OCI-LY7 (cell line): ENCODE measurements around the gene TDRD12.

ENCODE experiments used
- CTCF ChIP-seq: fragments of 200-600 bp; sonication (generic); conservative IDR thresholded peaks from 2 replicates; pipeline ENCODE4 v1.5.1; 2014; ENCODE audit warnings: mild to moderate bottlenecking, antibody characterized with exemption, low read length, moderate library complexity, mixed read lengths
- EZH2phosphoT487 ChIP-seq: fragments of 200-600 bp; sonication (generic); IDR thresholded peaks from 2 replicates; pipeline ENCODE4 v1.6.1; 2018; ENCODE audit warnings: low read depth, borderline replicate concordance, mild to moderate bottlenecking, mixed run types, antibody characterized with exemption, low read length, moderate library complexity, mixed read lengths

DNA sequence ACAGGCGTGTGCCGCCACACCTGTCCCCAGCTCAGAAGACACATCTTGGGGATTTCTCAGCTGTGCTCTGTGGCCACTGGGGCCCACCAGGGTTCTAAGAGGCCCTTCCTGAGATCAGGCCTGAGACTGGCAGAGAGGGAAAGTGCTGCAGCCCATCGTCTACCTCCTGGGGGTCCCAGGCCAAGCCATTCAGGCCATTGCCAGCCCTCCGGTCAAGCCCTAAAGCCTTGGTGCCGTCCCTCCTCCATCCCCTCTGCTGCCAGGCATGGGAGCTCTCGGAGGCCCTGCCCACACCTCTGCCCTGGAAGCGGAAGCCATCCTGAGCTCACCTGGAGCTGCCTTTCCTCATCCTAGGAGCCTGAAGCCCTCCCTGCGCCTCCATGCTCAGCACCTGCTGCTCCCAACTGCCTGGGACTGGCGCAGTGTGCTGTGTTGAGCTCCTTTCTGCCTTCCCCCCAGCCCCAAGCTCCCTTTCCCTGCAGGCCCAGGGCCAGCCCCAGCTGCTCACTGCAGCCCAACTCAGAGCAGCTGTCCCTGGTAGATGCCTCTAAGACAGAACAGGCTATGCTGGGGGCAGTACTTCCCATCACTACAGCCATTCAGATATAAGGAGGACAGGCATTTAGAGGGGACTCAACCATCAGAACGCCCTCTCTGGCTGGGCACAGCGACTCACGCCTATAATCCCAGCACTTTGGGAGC is 147.1 kb downstream of the TDRD12 start:
- TF ChIP-seq CTCF: no peak
- no peak for TF ChIP-seq EZH2phosphoT487
